HUES48 (cell line): ENCODE data around the gene HYCC2.
"Not testable (repeated sequence)": the region's sequence is repeated elsewhere in the genome, so short reads cannot be mapped to it uniquely, and the experiment has no call there.

Experiments
- H3K27ac ChIP-seq: one replicate; pipeline ENCODE4 v1.7.0; 2013; ENCODE audit warnings: low read depth, low read length, inconsistent platforms
- H3K27me3 ChIP-seq: 2 replicates; pipeline ENCODE4 v1.6.1; 2013; ENCODE audit warnings: mild to moderate bottlenecking, low read length; ENCODE audit not compliant: control insufficient read depth, insufficient read depth
- H3K36me3 ChIP-seq: 2 replicates; pipeline ENCODE4 v1.6.1; 2013; ENCODE audit warnings: low read length; ENCODE audit not compliant: control insufficient read depth, insufficient read depth
- H3K4me1 ChIP-seq: 2 replicates; pipeline ENCODE4 v1.6.1; 2013; ENCODE audit warnings: mild to moderate bottlenecking, low read length; ENCODE audit not compliant: control insufficient read depth, insufficient read depth
- H3K4me3 ChIP-seq: 2 replicates; pipeline ENCODE4 v1.5.1; 2013; ENCODE audit warnings: mild to moderate bottlenecking, low read depth, low read length
- H3K9ac ChIP-seq: 2 replicates; pipeline ENCODE4 v1.6.1; 2013; ENCODE audit warnings: mild to moderate bottlenecking, low read depth, low read length, moderate library complexity
- H3K9me3 ChIP-seq: 2 replicates; pipeline ENCODE4 v1.6.1; 2013; ENCODE audit warnings: low read length; ENCODE audit not compliant: control insufficient read depth, insufficient read depth

The HYCC2 gene

GRCh38 chr2:201040867-201041628 lies 30.4 kb downstream of the HYCC2 start:
- Histone ChIP-seq H3K4me1 (no peaks in the 10 kb centered on the region), H3K36me3 (no peaks in the 10 kb centered on the region), H3K9me3 (no peaks in the 10 kb centered on the region; the same call in 1 of the 2 replicates), H3K27me3 (no peaks in the 10 kb centered on the region), H3K4me3 (no peak overlapping the region), H3K9ac (no peak overlapping the region), H3K27ac (no peak overlapping the region)

GRCh38 chr2:201038855-201039254 lies 32.6 kb downstream of the HYCC2 start:
- no peak overlapping the region for H3K27ac ChIP-seq
- H3K9ac ChIP-seq = no peak overlapping the region
- H3K36me3 ChIP-seq = no peaks in the 10 kb centered on the region
- H3K4me3 ChIP-seq = no peak overlapping the region
- no peaks in the 10 kb centered on the region; the same call in 1 of the 2 replicates for H3K9me3 ChIP-seq
- H3K4me1 ChIP-seq = no peaks in the 10 kb centered on the region
- H3K27me3 ChIP-seq = no peaks in the 10 kb centered on the region

DNA sequence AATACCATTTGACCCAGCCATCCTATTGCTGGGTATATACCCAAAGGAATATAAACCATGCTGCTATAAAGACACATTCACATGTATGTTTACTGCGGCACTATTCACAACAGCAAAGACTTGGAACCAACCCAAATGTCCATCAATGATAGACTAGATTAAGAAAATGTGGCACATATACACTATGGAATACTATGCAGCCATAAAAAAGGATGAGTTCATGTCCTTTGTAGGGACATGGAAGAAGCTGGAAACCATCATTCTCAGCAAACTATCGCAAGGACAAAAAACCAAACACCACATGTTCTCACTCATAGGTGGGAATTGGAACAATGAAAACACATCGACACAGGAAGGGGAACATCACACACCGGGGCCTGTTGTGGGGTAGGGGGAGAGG lies 33.1 kb downstream of the HYCC2 start:
- H3K4me1 ChIP-seq, H3K9ac ChIP-seq, H3K27me3 ChIP-seq, H3K9me3 ChIP-seq, H3K4me3 ChIP-seq, H3K27ac ChIP-seq, H3K36me3 ChIP-seq: not testable (repeated sequence)

- not testable (repeated sequence) for H3K27me3 ChIP-seq, H3K9ac ChIP-seq, H3K4me3 ChIP-seq, H3K4me1 ChIP-seq, H3K27ac ChIP-seq, H3K9me3 ChIP-seq, H3K36me3 ChIP-seq
Measured at GRCh38 chr2:201034355-201034754, 37.1 kb downstream of the HYCC2 start.

DNA sequence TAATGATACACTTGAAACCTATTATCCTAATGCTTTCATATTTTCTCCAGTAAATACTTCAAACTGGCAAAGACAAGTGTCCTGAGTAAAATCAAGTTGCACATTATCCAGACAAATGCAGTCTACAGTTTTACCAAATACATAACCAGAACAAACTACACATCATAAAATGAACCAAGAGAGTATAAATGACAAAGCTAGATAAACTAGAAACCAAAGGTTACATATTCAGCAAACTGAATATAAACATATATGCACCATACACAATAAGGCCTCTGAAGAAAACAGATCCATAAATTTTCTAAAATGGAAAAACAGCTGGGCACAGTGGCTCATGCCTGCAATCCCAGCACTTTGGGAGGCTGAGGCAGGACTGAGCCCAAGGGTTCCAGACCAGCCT lies 47.0 kb downstream of the HYCC2 start:
- H3K4me1 ChIP-seq = no peaks in the 10 kb centered on the region
- no peaks in the 10 kb centered on the region for H3K9me3 ChIP-seq
- H3K27me3 ChIP-seq = no peaks in the 10 kb centered on the region
- H3K36me3 ChIP-seq = peaks cover 2% of the 10 kb centered on the region; the same call in 1 of the 2 replicates
- H3K4me3 ChIP-seq = no peak overlapping the region
- no peak overlapping the region for H3K9ac ChIP-seq
- H3K27ac ChIP-seq = no peak overlapping the region

- H3K4me1 ChIP-seq = no peaks in the 10 kb centered on the region
- no peaks in the 10 kb centered on the region for H3K27me3 ChIP-seq
- peaks cover 2% of the 10 kb centered on the region; the same call in 1 of the 2 replicates for H3K36me3 ChIP-seq
- no peak overlapping the region for H3K27ac ChIP-seq
- no peaks in the 10 kb centered on the region for H3K9me3 ChIP-seq
- H3K9ac ChIP-seq = no peak overlapping the region
- H3K4me3 ChIP-seq = no peak overlapping the region
Measured at GRCh38 chr2:201021914-201022313, 49.6 kb downstream of the HYCC2 start.
